Measurements from ENCODE around the gene B9D1.

DNA sequence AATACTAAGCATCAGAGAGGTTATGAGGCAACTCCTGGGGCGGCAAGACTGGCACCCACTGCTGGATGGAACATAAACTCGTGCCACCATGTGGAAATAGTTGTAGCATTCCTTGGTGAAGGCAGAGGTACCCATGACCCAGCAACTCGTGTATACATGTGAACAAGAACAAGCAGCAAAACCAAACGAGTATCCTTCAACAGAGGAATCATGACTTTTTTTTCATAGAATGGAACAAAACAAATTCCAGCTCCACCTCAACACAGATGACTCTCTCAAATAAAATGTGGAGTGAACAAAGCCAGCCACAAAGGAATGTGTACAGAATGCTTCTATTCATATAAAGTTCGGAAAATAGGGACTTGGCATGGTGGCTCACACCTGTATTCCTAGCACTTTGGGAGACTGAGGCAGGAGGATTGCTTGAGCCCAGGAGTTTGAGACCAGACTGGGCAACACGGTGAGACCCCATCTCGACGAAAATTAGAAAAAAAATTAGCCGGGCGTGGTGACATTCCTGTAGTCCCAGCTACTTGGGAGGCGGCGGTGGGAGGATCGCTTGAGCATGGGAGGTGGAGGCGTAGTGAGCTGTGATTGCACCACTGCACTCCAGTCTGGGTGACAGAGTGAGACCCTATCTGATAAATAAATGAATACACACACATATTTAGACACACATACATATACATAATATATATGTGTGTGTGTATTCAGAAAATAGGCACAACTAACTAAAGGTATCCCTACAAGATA is 35.3 kb downstream of the B9D1 start:
- TF ChIP-seq POLR2A (IDR thresholded peaks at IDR 0.05), result no peak
- TF ChIP-seq, protein P1, sequence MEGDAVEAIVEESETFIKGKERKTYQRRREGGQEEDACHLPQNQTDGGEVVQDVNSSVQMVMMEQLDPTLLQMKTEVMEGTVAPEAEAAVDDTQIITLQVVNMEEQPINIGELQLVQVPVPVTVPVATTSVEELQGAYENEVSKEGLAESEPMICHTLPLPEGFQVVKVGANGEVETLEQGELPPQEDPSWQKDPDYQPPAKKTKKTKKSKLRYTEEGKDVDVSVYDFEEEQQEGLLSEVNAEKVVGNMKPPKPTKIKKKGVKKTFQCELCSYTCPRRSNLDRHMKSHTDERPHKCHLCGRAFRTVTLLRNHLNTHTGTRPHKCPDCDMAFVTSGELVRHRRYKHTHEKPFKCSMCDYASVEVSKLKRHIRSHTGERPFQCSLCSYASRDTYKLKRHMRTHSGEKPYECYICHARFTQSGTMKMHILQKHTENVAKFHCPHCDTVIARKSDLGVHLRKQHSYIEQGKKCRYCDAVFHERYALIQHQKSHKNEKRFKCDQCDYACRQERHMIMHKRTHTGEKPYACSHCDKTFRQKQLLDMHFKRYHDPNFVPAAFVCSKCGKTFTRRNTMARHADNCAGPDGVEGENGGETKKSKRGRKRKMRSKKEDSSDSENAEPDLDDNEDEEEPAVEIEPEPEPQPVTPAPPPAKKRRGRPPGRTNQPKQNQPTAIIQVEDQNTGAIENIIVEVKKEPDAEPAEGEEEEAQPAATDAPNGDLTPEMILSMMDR (IDR thresholded peaks at IDR 0.05), result no peak
